Lower leg skin (tissue), 4 donors: ENCODE data around the gene SKAP1. TPM values are rescaled to one million over a fixed set of nuclear protein-coding genes. Genes with fewer than 3 reads are reported as not detected.

Experiments
- DNase-seq, 2 donors: peaks; one replicate each; pipeline ENCODE4 v3.0.0-alpha.2; 2019; ENCODE audit warnings: low spot score in 2 of 2
- H3K4me3 ChIP-seq: fragments of 200-600 bp; sonication (generic); 2 replicates; pipeline ENCODE4 v1.5.1; 2017; ENCODE audit warnings: mild to moderate bottlenecking, low read depth; ENCODE audit not compliant: poor library complexity, severe bottlenecking
- CTCF ChIP-seq, 3 donors: fragments of 450-650 bp; IDR thresholded peaks; one replicate each; pipeline ENCODE4 v1.5.1; 2016; ENCODE audit warnings: antibody characterized with exemption in 3 of 3, mild to moderate bottlenecking in 3 of 3, moderate library complexity in 2 of 3
- POLR2A ChIP-seq, 2 donors: fragments of 450-650 bp; IDR thresholded peaks; one replicate each; pipeline ENCODE4 v1.6.1; 2016 to 2017; ENCODE audit warnings: antibody characterized with exemption in 2 of 2, mild to moderate bottlenecking in 1 of 2, moderate library complexity in 1 of 2
- WGBS, 2 donors: methylation state at CpG; one replicate each; pipeline ENCODE4 v1.1.5; 2018; 5-methylcytosine and 5-hydroxymethylcytosine counted together
- intact Hi-C: fragments of 100-400 bp; cut with DNase I; formaldehyde crosslinking; loops from one replicate; pipeline ENCODE4 v1.15.0; 2023; ENCODE audit warnings: low total_unique reads
- total RNA-seq, 4 donors: library from RNA; depleted of rRNA; stranded (reverse); fragments of >200 nt; gene quantifications; one replicate each; pipeline ENCODE4 v1.1.0, GENCODE V29; 2016

Gene SKAP1
- total RNA-seq, 4 donors from 2014 or later = 0.99 to 1.2 TPM; not detected in 2

GRCh38 chr17:48263731-48264035 is 166.3 kb downstream of the SKAP1 start:
- no peak for DNase-seq
- intact Hi-C loops = no loop called here
- 83 to 88% methylated on average over 8 of the region's 8 CpGs for WGBS, 2 donors
- no peak for TF ChIP-seq POLR2A (IDR thresholded peaks at IDR 0.05)
- TF ChIP-seq CTCF (IDR thresholded peaks at IDR 0.05) = no peak
- H3K4me3 ChIP-seq = no peak overlapping the region

- intact Hi-C loops = no loop called here
- WGBS, 2 donors = 64 to 75% methylated on average over 2 of the region's 2 CpGs
- no peak for TF ChIP-seq CTCF (IDR thresholded peaks at IDR 0.05)
- no peak for TF ChIP-seq POLR2A (IDR thresholded peaks at IDR 0.05)
- DNase-seq = no peak
- H3K4me3 ChIP-seq = no peak overlapping the region
Measured at GRCh38 chr17:48262982-48263730, 166.9 kb downstream of the SKAP1 start.

- 57 to 74% methylated on average over 5 of the region's 5 CpGs for WGBS, 2 donors
- no peak for DNase-seq
- TF ChIP-seq CTCF (IDR thresholded peaks at IDR 0.05) (no peak), POLR2A (IDR thresholded peaks at IDR 0.05) (no peak)
- H3K4me3 ChIP-seq = no peak overlapping the region
- intact Hi-C loops = no loop called here
Measured at GRCh38 chr17:48261297-48261880, 168.6 kb downstream of the SKAP1 start.

- TF ChIP-seq CTCF (IDR thresholded peaks at IDR 0.05) (no peak), POLR2A (IDR thresholded peaks at IDR 0.05) (no peak)
- intact Hi-C loops = no loop called here
- 53 to 55% methylated on average over 3 of the region's 3 CpGs for WGBS, 2 donors
- DNase-seq = no peak
- no peak overlapping the region for H3K4me3 ChIP-seq
Measured at GRCh38 chr17:48259694-48260291, 170.2 kb downstream of the SKAP1 start.

GRCh38 chr17:48258331-48258730 is 171.7 kb downstream of the SKAP1 start:
- WGBS, 2 donors = 55 to 68% methylated on average over 1 of the region's 1 CpG
- no peak for DNase-seq
- TF ChIP-seq CTCF (IDR thresholded peaks at IDR 0.05) = no peak
- TF ChIP-seq POLR2A (IDR thresholded peaks at IDR 0.05) = no peak
- intact Hi-C loops = no loop called here
- no peak overlapping the region for H3K4me3 ChIP-seq
